ENCODE results near the gene SERINC2. TPM values are rescaled to one million over a fixed set of nuclear protein-coding genes. Genes with fewer than 3 reads are reported as not detected.
"Not testable (repeated sequence)": the region's sequence is repeated elsewhere in the genome, so short reads cannot be mapped to it uniquely, and the experiment has no call there.

Gene SERINC2
- total RNA-seq, 1 donor from 2014 or later: 21.4 TPM

- Mint-ChIP-seq H3K4me1 (peaks cover 31% of the 10 kb centered on the region), H3K27me3 (ENCODE audit: low read depth) (no peaks in the 10 kb centered on the region), H3K27ac (ENCODE audit: unreplicated experiment) (peak overlapping the region; percentile 66), H3K36me3 (ENCODE audit: low read depth) (no peaks in the 10 kb centered on the region), H3K4me3 (no peak overlapping the region), H3K9me3 (no peaks in the 10 kb centered on the region)
- no peak for DNase-seq (ENCODE audit: low read depth, low spot score)
- TF ChIP-seq CTCF (conservative IDR thresholded peaks at IDR 0.05): no peak
These were observed 32.8 kb upstream of the SERINC2 start for GRCh38 chr1:31380181-31380580.

- Mint-ChIP-seq H3K27ac (ENCODE audit: unreplicated experiment) (peak overlapping the region; percentile 53), H3K4me3 (no peak overlapping the region), H3K9me3 (no peaks in the 10 kb centered on the region), H3K36me3 (ENCODE audit: low read depth) (no peaks in the 10 kb centered on the region), H3K4me1 (peaks cover 24% of the 10 kb centered on the region), H3K27me3 (ENCODE audit: low read depth) (no peaks in the 10 kb centered on the region)
- no peak for DNase-seq (ENCODE audit: low read depth, low spot score)
- no peak for TF ChIP-seq CTCF (conservative IDR thresholded peaks at IDR 0.05)
These were observed 31.4 kb upstream of the SERINC2 start for GRCh38 chr1:31381394-31382294.

- Mint-ChIP-seq H3K36me3 (ENCODE audit: low read depth) (no peaks in the 10 kb centered on the region), H3K9me3 (no peaks in the 10 kb centered on the region), H3K4me1 (peaks cover 17% of the 10 kb centered on the region), H3K27ac (ENCODE audit: unreplicated experiment) (no peak overlapping the region), H3K27me3 (ENCODE audit: low read depth) (no peaks in the 10 kb centered on the region), H3K4me3 (no peak overlapping the region)
- no peak for TF ChIP-seq CTCF (conservative IDR thresholded peaks at IDR 0.05)
- DNase-seq (ENCODE audit: low read depth, low spot score): no peak
These were observed 30.5 kb upstream of the SERINC2 start for GRCh38 chr1:31382379-31382989.

GRCh38 chr1:31383967-31384366 lies 29.0 kb upstream of the SERINC2 start:
- H3K27ac Mint-ChIP-seq (ENCODE audit: unreplicated experiment): no peak overlapping the region
- DNase-seq (ENCODE audit: low read depth, low spot score): no peak
- no peak for TF ChIP-seq CTCF (conservative IDR thresholded peaks at IDR 0.05)
- peaks cover 2% of the 10 kb centered on the region for H3K36me3 Mint-ChIP-seq (ENCODE audit: low read depth)
- no peaks in the 10 kb centered on the region for H3K27me3 Mint-ChIP-seq (ENCODE audit: low read depth)
- no peak overlapping the region for H3K4me3 Mint-ChIP-seq
- H3K4me1 Mint-ChIP-seq: peaks cover 7% of the 10 kb centered on the region
- H3K9me3 Mint-ChIP-seq: no peaks in the 10 kb centered on the region

- H3K27me3 Mint-ChIP-seq (ENCODE audit: low read depth); H3K36me3 Mint-ChIP-seq (ENCODE audit: low read depth); DNase-seq (ENCODE audit: low read depth, low spot score); H3K4me3 Mint-ChIP-seq; H3K9me3 Mint-ChIP-seq; H3K4me1 Mint-ChIP-seq; H3K27ac Mint-ChIP-seq (ENCODE audit: unreplicated experiment): not testable (repeated sequence)
These were observed 26.3 kb upstream of the SERINC2 start for GRCh38 chr1:31386576-31387243.

All from neural crest cell (in vitro differentiated cells).